ENCODE data around the gene IRGM.

IRGM gene

DNA sequence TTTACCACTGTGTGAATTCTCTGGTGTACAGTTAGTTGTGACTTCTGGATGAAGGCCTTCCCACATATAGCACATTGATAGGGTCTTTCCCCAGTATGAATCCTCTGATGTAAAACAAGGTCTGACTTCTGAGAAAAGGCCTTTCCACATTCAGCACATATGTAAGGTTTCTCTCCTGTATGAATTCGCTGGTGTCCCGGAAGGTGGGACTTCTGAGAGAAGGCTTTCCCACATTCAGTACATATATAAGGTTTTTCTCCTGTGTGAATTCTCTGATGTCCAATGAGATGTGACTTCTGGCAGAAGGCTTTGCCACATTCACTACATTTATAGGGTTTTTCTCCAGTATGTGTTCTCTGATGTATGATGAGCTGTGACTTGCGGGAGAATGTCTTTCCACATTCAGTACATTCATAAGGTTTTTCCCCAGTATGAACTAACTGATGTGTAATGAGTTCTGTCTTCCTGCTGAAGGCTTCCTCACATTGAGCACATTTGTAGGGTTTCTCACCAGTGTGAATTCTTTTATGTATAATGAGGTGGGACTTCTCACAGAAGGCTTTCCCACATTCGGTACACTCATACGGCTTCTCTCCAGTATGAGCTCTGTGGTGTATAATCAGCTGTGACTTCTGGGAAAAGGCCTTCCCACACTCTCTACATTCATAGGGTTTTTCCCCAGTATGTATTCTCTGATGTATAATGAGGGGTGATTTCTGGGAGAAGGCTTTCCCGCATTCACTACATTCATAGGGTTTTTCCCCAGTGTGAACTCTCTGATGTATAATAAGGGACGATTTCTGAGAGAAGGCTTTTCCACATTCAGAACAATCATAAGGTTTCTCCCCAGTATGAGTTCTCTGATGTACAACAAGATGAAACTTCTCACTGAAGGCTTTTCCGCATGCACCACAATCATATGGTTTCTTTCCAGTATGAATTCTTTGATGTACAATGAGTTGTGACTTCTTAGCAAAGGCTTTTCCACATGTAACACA, 49.4 kb downstream of the IRGM start:
- WGBS, 2 experiments (ENCODE audit: insufficient coverage in 2 of 2) = no CpG with 5 or more reads among the region's 8 CpGs
- Histone ChIP-seq H3K4me3 (ENCODE audit: extremely low read depth, insufficient read depth, low read length, poor library complexity, severe bottlenecking) (no peak overlapping the region), H3K36me3 (ENCODE audit: control insufficient read depth, insufficient read depth, low read length) (peaks cover 52% of the 10 kb centered on the region), H3K9me3 (ENCODE audit: control insufficient read depth, low read length) (peaks cover 80% of the 10 kb centered on the region), H3K4me1 (ENCODE audit: control insufficient read depth, insufficient read depth, low read length, poor library complexity, severe bottlenecking) (no peaks in the 10 kb centered on the region), H3K27ac (ENCODE audit: low read depth, low read length, severe bottlenecking) (no peak overlapping the region)
